GM23248 (cell line): ENCODE results near the gene MAGI1.

Experiments used
- EZH2 ChIP-seq: fragments of 200-600 bp; sonication (generic); IDR thresholded peaks from 2 replicates; pipeline ENCODE4 v1.6.1; 2018; ENCODE audit warnings: antibody characterized with exemption, mild to moderate bottlenecking; ENCODE audit not compliant: insufficient read depth, poor library complexity, severe bottlenecking
- EZH2phosphoT487 ChIP-seq: fragments of 200-600 bp; sonication (generic); IDR thresholded peaks from 2 replicates; pipeline ENCODE4 v1.6.1; 2018; ENCODE audit warnings: antibody characterized with exemption, moderate library complexity, mild to moderate bottlenecking, low read depth; ENCODE audit not compliant: insufficient read depth

- TF ChIP-seq EZH2: no peak
- no peak for TF ChIP-seq EZH2phosphoT487
Measured at GRCh38 chr3:65672871-65673815, 365.6 kb downstream of the MAGI1 start.
